DOHH2 (cell line): ENCODE results near the gene KCNC1.

ENCODE experiments used
- H3F3A ChIP-seq: fragments of 200-600 bp; sonication (generic), shearing (Covaris generic); 2 replicates; pipeline ENCODE4 v1.6.0; 2016; ENCODE audit warnings: antibody characterized with exemption, mild to moderate bottlenecking; ENCODE audit not compliant: control insufficient read depth, insufficient read depth
- H3K27ac ChIP-seq: fragments of 200-600 bp; sonication (generic); 2 replicates; pipeline ENCODE4 v1.5.1; 2014; ENCODE audit warnings: low read depth, mild to moderate bottlenecking, low read length, moderate library complexity
- H3K27me3 ChIP-seq: fragments of 200-600 bp; sonication (generic); 2 replicates; pipeline ENCODE4 v1.6.1; 2014; ENCODE audit warnings: mild to moderate bottlenecking, low read length, mixed read lengths; ENCODE audit not compliant: control insufficient read depth
- H3K36me3 ChIP-seq: fragments of 200-600 bp; sonication (generic); 2 replicates; pipeline ENCODE4 v1.6.1; 2014; ENCODE audit warnings: mild to moderate bottlenecking, low read length, moderate library complexity, mixed read lengths; ENCODE audit not compliant: control insufficient read depth
- H3K4me1 ChIP-seq: fragments of 200-600 bp; sonication (generic); 2 replicates; pipeline ENCODE4 v1.6.1; 2014; ENCODE audit warnings: mild to moderate bottlenecking, low read length, mixed read lengths; ENCODE audit not compliant: control insufficient read depth
- H3K4me2 ChIP-seq: fragments of 200-600 bp; sonication (generic); 2 replicates; pipeline ENCODE4 v1.6.0; 2014; ENCODE audit warnings: mild to moderate bottlenecking, low read length, moderate library complexity
- H3K4me3 ChIP-seq: fragments of 200-600 bp; sonication (generic); 2 replicates; pipeline ENCODE4 v1.5.1; 2014; ENCODE audit warnings: mild to moderate bottlenecking, low read length, mixed read lengths
- H3K79me2 ChIP-seq: fragments of 200-600 bp; sonication (generic); 2 replicates; pipeline ENCODE4 v1.6.1; 2014; ENCODE audit warnings: mild to moderate bottlenecking, low read length, mixed read lengths; ENCODE audit not compliant: control insufficient read depth
- H3K9me2 ChIP-seq: fragments of 200-600 bp; sonication (generic); replicated peaks from 2 replicates; pipeline ENCODE4 v1.6.1; 2014; ENCODE audit warnings: mild to moderate bottlenecking, low read length, mixed read lengths; ENCODE audit not compliant: control insufficient read depth
- H3K9me3 ChIP-seq: fragments of 200-600 bp; sonication (generic); 2 replicates; pipeline ENCODE4 v1.6.1; 2014; ENCODE audit warnings: antibody characterized with exemption, low read length, mixed read lengths; ENCODE audit not compliant: control insufficient read depth, insufficient read depth
- H4K20me1 ChIP-seq: fragments of 200-600 bp; sonication (generic); 2 replicates; pipeline ENCODE4 v1.6.0; 2014; ENCODE audit warnings: low read depth, mild to moderate bottlenecking, antibody characterized with exemption, low read length, moderate library complexity; ENCODE audit not compliant: control insufficient read depth, insufficient read depth
- EZH2phosphoT487 ChIP-seq: fragments of 200-600 bp; sonication (generic); IDR thresholded peaks from 2 replicates; pipeline ENCODE4 v1.6.1; 2017; ENCODE audit warnings: borderline replicate concordance, mild to moderate bottlenecking, antibody characterized with exemption, low read length, moderate library complexity, mixed read lengths
- TF ChIP-seq, protein P1 (sequence below): fragments of 200-600 bp; sonication (generic); IDR thresholded peaks from one replicate; pipeline ENCODE4 v1.5.1; 2014; ENCODE audit warnings: antibody characterized with exemption, mild to moderate bottlenecking, low read depth, low read length; ENCODE audit not compliant: poor library complexity, severe bottlenecking

KCNC1 gene

DNA sequence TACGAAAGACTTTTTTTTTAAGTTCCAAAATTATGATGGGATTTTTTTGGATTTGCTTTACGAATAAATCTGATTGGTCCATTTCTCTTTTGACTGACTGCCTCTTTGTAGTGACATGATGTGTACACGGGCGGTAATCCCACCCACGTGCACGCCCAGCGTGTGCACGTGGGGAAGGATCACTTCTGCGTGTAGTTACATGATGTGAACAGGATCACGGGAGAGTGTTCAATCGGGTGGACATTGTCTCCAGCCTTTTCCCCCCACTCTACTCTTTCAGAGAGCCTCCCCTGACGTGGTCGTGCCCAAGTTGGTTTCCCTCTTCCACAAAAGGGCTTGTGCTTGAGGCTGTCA lies 43.1 kb downstream of the KCNC1 start:
- no peaks in the 10 kb centered on the region for H3F3A ChIP-seq
- H3K9me3 ChIP-seq: no peaks in the 10 kb centered on the region
- H3K4me1 ChIP-seq: no peaks in the 10 kb centered on the region
- H3K36me3 ChIP-seq: no peaks in the 10 kb centered on the region
- TF ChIP-seq, protein P1, sequence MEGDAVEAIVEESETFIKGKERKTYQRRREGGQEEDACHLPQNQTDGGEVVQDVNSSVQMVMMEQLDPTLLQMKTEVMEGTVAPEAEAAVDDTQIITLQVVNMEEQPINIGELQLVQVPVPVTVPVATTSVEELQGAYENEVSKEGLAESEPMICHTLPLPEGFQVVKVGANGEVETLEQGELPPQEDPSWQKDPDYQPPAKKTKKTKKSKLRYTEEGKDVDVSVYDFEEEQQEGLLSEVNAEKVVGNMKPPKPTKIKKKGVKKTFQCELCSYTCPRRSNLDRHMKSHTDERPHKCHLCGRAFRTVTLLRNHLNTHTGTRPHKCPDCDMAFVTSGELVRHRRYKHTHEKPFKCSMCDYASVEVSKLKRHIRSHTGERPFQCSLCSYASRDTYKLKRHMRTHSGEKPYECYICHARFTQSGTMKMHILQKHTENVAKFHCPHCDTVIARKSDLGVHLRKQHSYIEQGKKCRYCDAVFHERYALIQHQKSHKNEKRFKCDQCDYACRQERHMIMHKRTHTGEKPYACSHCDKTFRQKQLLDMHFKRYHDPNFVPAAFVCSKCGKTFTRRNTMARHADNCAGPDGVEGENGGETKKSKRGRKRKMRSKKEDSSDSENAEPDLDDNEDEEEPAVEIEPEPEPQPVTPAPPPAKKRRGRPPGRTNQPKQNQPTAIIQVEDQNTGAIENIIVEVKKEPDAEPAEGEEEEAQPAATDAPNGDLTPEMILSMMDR: no peak
- no peak for TF ChIP-seq EZH2phosphoT487
- H4K20me1 ChIP-seq: no peaks in the 10 kb centered on the region
- H3K9me2 ChIP-seq: no peaks in the 10 kb centered on the region
- no peaks in the 10 kb centered on the region for H3K79me2 ChIP-seq
- H3K4me3 ChIP-seq: no peak overlapping the region
- H3K27me3 ChIP-seq: no peaks in the 10 kb centered on the region
- H3K4me2 ChIP-seq: no peak overlapping the region
- H3K27ac ChIP-seq: no peak overlapping the region

DNA sequence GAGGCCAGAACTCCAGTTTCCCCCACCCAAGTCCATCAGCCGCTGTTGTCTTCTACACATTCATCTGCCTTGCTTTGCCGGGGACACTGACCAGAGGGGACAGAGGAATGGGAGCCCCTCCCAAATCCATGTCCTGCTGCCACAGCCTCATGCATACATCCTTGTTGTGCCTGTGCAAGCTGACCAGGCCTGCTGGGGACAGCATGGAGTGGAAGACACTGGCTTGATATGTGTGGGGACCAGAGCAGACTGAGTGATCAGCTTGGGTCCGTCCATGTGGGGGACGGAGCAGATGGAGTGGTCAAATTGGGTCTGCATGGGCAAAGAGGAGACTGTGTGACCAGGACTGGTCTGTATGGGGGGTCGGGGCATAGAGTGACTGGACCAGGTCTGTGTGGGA lies 43.8 kb downstream of the KCNC1 start:
- Histone ChIP-seq H3K36me3 (no peaks in the 10 kb centered on the region), H3K9me2 (no peaks in the 10 kb centered on the region), H3K9me3 (no peaks in the 10 kb centered on the region), H3K4me1 (no peaks in the 10 kb centered on the region), H3K4me3 (no peak overlapping the region), H3K4me2 (no peak overlapping the region), H3F3A (no peaks in the 10 kb centered on the region), H4K20me1 (no peaks in the 10 kb centered on the region), H3K79me2 (no peaks in the 10 kb centered on the region), H3K27ac (no peak overlapping the region), H3K27me3 (no peaks in the 10 kb centered on the region)
- no peak for TF ChIP-seq EZH2phosphoT487
- TF ChIP-seq, protein P1: no peak

DNA sequence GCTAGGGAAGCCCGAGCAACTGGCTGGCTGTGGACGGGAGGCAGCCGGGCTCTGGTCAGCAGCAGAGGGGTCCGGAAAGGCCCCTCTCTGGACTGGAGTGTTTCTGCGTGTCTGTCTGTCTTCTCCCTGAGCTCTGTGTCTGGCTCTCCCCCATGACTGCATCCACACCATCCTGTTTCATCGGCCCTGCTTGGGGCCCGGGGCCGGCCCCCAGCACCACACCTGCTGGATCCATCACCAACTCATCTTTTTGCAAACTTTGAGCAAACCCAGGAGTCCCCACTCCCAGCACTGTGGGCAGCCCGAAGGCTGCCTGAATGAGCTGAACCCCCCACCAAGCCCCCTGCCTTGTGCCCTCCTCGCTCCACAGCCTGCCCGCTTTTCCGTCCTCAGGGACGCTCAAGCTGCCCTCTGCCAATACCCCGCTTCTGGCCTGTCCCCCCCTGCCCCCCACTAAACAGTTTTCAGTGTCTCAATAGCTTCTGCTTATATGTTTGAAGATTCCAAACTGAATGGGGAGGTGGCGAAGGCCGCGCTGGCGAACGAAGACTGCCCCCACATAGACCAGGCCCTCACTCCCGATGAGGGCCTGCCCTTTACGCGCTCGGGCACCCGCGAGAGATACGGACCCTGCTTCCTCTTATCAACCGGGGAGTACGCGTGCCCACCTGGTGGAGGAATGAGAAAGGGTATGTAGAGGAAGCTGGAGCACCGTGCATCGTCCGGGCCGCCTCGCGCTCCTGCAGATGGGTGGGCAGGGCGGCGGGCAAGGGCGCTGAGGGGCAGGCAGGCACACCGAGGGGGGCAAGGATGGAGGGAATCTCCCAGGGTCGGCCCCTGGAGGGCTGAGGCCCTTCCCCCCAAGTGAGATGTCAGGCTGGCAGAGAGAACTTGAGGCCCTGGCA lies 44.6 kb downstream of the KCNC1 start:
- TF ChIP-seq, protein P1: no peak
- Histone ChIP-seq H3K4me1 (no peaks in the 10 kb centered on the region), H3F3A (no peaks in the 10 kb centered on the region), H3K9me3 (no peaks in the 10 kb centered on the region), H3K27ac (no peak overlapping the region), H3K79me2 (no peaks in the 10 kb centered on the region), H3K27me3 (no peaks in the 10 kb centered on the region), H3K4me2 (no peak overlapping the region), H3K4me3 (no peak overlapping the region), H4K20me1 (no peaks in the 10 kb centered on the region), H3K36me3 (no peaks in the 10 kb centered on the region), H3K9me2 (no peaks in the 10 kb centered on the region)
